IPS-15b (cell line): Measurements from ENCODE around the gene PRR15.

Experiments
- H3K27me3 ChIP-seq: one replicate; pipeline ENCODE4 v1.6.1; 2013; ENCODE audit warnings: low read length; ENCODE audit not compliant: control insufficient read depth, insufficient read depth
- H3K36me3 ChIP-seq: one replicate; pipeline ENCODE4 v1.6.1; 2013; ENCODE audit warnings: low read length; ENCODE audit not compliant: control insufficient read depth, insufficient read depth
- H3K4me1 ChIP-seq: one replicate; pipeline ENCODE4 v1.6.1; 2013; ENCODE audit warnings: mild to moderate bottlenecking, low read length; ENCODE audit not compliant: control insufficient read depth, insufficient read depth
- H3K4me3 ChIP-seq: one replicate; pipeline ENCODE4 v1.5.1; 2013; ENCODE audit warnings: low read depth, low read length
- H3K9ac ChIP-seq: one replicate; pipeline ENCODE4 v1.6.1; 2013; ENCODE audit warnings: low read depth, mild to moderate bottlenecking, low read length
- H3K9me3 ChIP-seq: one replicate; pipeline ENCODE4 v1.6.1; 2013; ENCODE audit warnings: mild to moderate bottlenecking, low read length; ENCODE audit not compliant: control insufficient read depth, insufficient read depth

PRR15 gene

GRCh38 chr7:29556405-29557195, 7.0 kb upstream of the PRR15 start:
- H3K4me1 ChIP-seq = peaks cover 13% of the 10 kb centered on the region
- peaks cover 5% of the 10 kb centered on the region for H3K27me3 ChIP-seq
- no peaks in the 10 kb centered on the region for H3K36me3 ChIP-seq
- no peaks in the 10 kb centered on the region for H3K9me3 ChIP-seq
- H3K9ac ChIP-seq = no peak overlapping the region
- H3K4me3 ChIP-seq = no peak overlapping the region

- no peak overlapping the region for H3K4me3 ChIP-seq
- peaks cover 17% of the 10 kb centered on the region for H3K4me1 ChIP-seq
- peaks cover 5% of the 10 kb centered on the region for H3K27me3 ChIP-seq
- H3K9me3 ChIP-seq = no peaks in the 10 kb centered on the region
- H3K36me3 ChIP-seq = no peaks in the 10 kb centered on the region
- no peak overlapping the region for H3K9ac ChIP-seq
Measured at GRCh38 chr7:29557954-29558353, 5.7 kb upstream of the PRR15 start.

GRCh38 chr7:29561271-29561670, 2.4 kb upstream of the PRR15 start:
- Histone ChIP-seq H3K4me1 (peaks cover 21% of the 10 kb centered on the region), H3K27me3 (peaks cover 24% of the 10 kb centered on the region), H3K9ac (no peak overlapping the region)

GRCh38 chr7:29562307-29562706, 1.3 kb upstream of the PRR15 start:
- Histone ChIP-seq H3K4me1 (peaks cover 18% of the 10 kb centered on the region), H3K27me3 (peaks cover 26% of the 10 kb centered on the region), H3K4me3 (peak overlapping the region; percentile 80), H3K9ac (no peak overlapping the region), H3K36me3 (no peaks in the 10 kb centered on the region), H3K9me3 (no peaks in the 10 kb centered on the region)

More at GRCh38 chr7:29561271-29561670, 2.4 kb upstream of the PRR15 start:
- Histone ChIP-seq H3K36me3 (no peaks in the 10 kb centered on the region), H3K4me3 (no peak overlapping the region), H3K9me3 (no peaks in the 10 kb centered on the region)

- H3K27me3 ChIP-seq = peaks cover 26% of the 10 kb centered on the region
- peak overlapping the region; percentile 80 for H3K4me3 ChIP-seq
- H3K4me1 ChIP-seq = peaks cover 21% of the 10 kb centered on the region
- no peaks in the 10 kb centered on the region for H3K9me3 ChIP-seq
- H3K9ac ChIP-seq = peak overlapping the region; percentile 38
- no peaks in the 10 kb centered on the region for H3K36me3 ChIP-seq
Measured at GRCh38 chr7:29564496-29565223, 1.0 kb downstream of the PRR15 start.

GRCh38 chr7:29565224-29565630, 1.6 kb downstream of the PRR15 start:
- no peaks in the 10 kb centered on the region for H3K36me3 ChIP-seq
- H3K4me3 ChIP-seq = peak overlapping the region; percentile 80
- H3K27me3 ChIP-seq = peaks cover 26% of the 10 kb centered on the region
- no peaks in the 10 kb centered on the region for H3K9me3 ChIP-seq
- peaks cover 27% of the 10 kb centered on the region for H3K4me1 ChIP-seq
- peak overlapping the region; percentile 4 for H3K9ac ChIP-seq

GRCh38 chr7:29565634-29565981, 2.0 kb downstream of the PRR15 start:
- H3K9me3 ChIP-seq = no peaks in the 10 kb centered on the region

GRCh38 chr7:29565982-29566746, 2.5 kb downstream of the PRR15 start:
- Histone ChIP-seq H3K4me3 (peak overlapping the region; percentile 80), H3K9ac (peak overlapping the region; percentile 47), H3K27me3 (peaks cover 25% of the 10 kb centered on the region), H3K9me3 (no peaks in the 10 kb centered on the region), H3K4me1 (peaks cover 29% of the 10 kb centered on the region), H3K36me3 (no peaks in the 10 kb centered on the region)

More at GRCh38 chr7:29565634-29565981, 2.0 kb downstream of the PRR15 start:
- Histone ChIP-seq H3K4me3 (peak overlapping the region; percentile 80), H3K9ac (peak overlapping the region; percentile 47), H3K36me3 (no peaks in the 10 kb centered on the region), H3K4me1 (peaks cover 27% of the 10 kb centered on the region), H3K27me3 (peaks cover 26% of the 10 kb centered on the region)

- no peaks in the 10 kb centered on the region for H3K9me3 ChIP-seq
- no peak overlapping the region for H3K4me3 ChIP-seq
- peaks cover 29% of the 10 kb centered on the region for H3K4me1 ChIP-seq
- H3K27me3 ChIP-seq = peaks cover 21% of the 10 kb centered on the region
- H3K9ac ChIP-seq = no peak overlapping the region
- no peaks in the 10 kb centered on the region for H3K36me3 ChIP-seq
Measured at GRCh38 chr7:29567174-29567573, 3.5 kb downstream of the PRR15 start.

GRCh38 chr7:29569648-29570047, 6.0 kb downstream of the PRR15 start:
- H3K36me3 ChIP-seq = no peaks in the 10 kb centered on the region
- H3K27me3 ChIP-seq = peaks cover 16% of the 10 kb centered on the region
- no peaks in the 10 kb centered on the region for H3K9me3 ChIP-seq
- no peak overlapping the region for H3K9ac ChIP-seq
- H3K4me1 ChIP-seq = peaks cover 25% of the 10 kb centered on the region
- no peak overlapping the region for H3K4me3 ChIP-seq

GRCh38 chr7:29572558-29572957, 8.9 kb downstream of the PRR15 start:
- Histone ChIP-seq H3K9me3 (no peaks in the 10 kb centered on the region), H3K4me3 (no peak overlapping the region), H3K27me3 (no peaks in the 10 kb centered on the region), H3K4me1 (peaks cover 17% of the 10 kb centered on the region), H3K36me3 (no peaks in the 10 kb centered on the region), H3K9ac (no peak overlapping the region)
